ENCODE results near the gene KCNIP4. TPM values are rescaled to one million over a fixed set of nuclear protein-coding genes. Genes with fewer than 3 reads are reported as not detected.

KCNIP4 gene
- polyA plus RNA-seq, 3 donors = 0.09 to 0.25 TPM; not detected in 1

DNA sequence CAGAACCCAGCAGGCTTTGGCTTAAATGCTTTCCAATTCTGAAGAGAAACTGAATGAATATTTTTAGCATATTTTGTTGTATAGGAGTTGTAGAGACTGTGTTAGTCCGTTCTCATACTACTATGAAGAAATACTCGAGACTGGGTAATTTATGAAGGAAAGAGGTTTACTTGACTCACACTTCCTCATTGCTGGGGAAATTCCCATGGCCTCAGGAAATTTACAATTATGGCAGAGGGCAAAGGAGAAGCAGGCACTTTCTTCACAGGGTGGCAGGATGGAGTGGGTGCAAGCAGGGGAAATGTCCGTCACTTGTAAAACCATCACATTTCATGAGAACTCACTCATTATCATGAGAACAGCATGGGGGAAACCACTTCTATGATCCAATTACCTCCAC lies 956.6 kb downstream of the KCNIP4 start:
- H3K27me3 Mint-ChIP-seq (ENCODE audit: low read depth in 3 of 3) = no peaks in the 10 kb centered on the region
- intact Hi-C loops (cut with micrococcal nuclease) = no loop called here

DNA sequence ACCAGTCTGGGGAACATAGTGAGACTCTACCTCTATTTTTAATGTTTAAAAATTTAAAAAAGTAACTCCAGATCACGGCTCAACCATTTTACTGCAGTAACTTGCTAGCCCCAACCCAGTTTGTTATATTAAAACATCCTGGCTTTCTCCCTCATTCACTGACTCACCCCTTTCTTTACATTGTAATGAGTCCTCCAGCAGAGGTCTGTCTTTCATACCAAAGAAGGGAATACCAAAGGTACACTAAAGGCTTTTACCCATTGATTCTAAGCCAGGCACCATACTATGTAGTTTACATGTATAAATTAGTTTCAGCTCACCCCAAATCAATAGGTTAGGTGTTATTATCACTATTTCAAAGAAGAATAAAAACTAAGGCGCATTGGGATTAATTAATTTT lies 961.4 kb downstream of the KCNIP4 start:
- TF ChIP-seq, protein P1, sequence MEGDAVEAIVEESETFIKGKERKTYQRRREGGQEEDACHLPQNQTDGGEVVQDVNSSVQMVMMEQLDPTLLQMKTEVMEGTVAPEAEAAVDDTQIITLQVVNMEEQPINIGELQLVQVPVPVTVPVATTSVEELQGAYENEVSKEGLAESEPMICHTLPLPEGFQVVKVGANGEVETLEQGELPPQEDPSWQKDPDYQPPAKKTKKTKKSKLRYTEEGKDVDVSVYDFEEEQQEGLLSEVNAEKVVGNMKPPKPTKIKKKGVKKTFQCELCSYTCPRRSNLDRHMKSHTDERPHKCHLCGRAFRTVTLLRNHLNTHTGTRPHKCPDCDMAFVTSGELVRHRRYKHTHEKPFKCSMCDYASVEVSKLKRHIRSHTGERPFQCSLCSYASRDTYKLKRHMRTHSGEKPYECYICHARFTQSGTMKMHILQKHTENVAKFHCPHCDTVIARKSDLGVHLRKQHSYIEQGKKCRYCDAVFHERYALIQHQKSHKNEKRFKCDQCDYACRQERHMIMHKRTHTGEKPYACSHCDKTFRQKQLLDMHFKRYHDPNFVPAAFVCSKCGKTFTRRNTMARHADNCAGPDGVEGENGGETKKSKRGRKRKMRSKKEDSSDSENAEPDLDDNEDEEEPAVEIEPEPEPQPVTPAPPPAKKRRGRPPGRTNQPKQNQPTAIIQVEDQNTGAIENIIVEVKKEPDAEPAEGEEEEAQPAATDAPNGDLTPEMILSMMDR (IDR thresholded peaks at IDR 0.05) = no peak
- no peaks in the 10 kb centered on the region for H3K36me3 Mint-ChIP-seq
- H3K79me2 ChIP-seq (ENCODE audit: insufficient read depth, low read length) = no peaks in the 10 kb centered on the region
- H3K4me1 Mint-ChIP-seq = no peaks in the 10 kb centered on the region
- H3K27ac Mint-ChIP-seq = no peak overlapping the region
- H3K4me2 ChIP-seq (replicated peaks; ENCODE audit: extremely low read depth, low read length, poor library complexity, severe bottlenecking) = no peak overlapping the region
- H3K9me3 ChIP-seq (replicated peaks in 1 of 2; ENCODE audit: control insufficient read depth in 1 of 2, insufficient read depth in 1 of 2, low read length in 2 of 2) = peaks cover 6 to 9% of the 10 kb centered on the region in 2 donors
- H3K27me3 Mint-ChIP-seq (ENCODE audit: low read depth in 3 of 3) = peaks cover 0 to 4% (median 3%) of the 10 kb centered on the region in 3 donors
- no peaks in the 10 kb centered on the region for H3K27me3 ChIP-seq (ENCODE audit: control insufficient read depth in 2 of 2, insufficient read depth in 2 of 2, low read length in 2 of 2)
- WGBS (ENCODE audit: insufficient coverage) = no CpG with 5 or more reads among the region's 2 CpGs
- H3K9me3 Mint-ChIP-seq = peaks cover 2 to 14% (median 8%) of the 10 kb centered on the region in 7 donors
- H3K4me3 Mint-ChIP-seq = no peak overlapping the region
- no peaks in the 10 kb centered on the region for H3K4me1 ChIP-seq (ENCODE audit: control insufficient read depth in 1 of 2, insufficient read depth in 2 of 2, low read length in 2 of 2)
- no peak overlapping the region for H3K27ac ChIP-seq (ENCODE audit: low read depth in 1 of 2, low read length in 2 of 2)
- H3K36me3 ChIP-seq (replicated peaks in 1 of 2; ENCODE audit: control insufficient read depth in 1 of 2, insufficient read depth in 2 of 2, low read length in 2 of 2) = no peaks in the 10 kb centered on the region
- intact Hi-C loops (cut with micrococcal nuclease) = no loop called here
- H2AFZ ChIP-seq (ENCODE audit: insufficient read depth, low read depth, low read length, poor library complexity, severe bottlenecking) = no peak overlapping the region
- H4K20me1 ChIP-seq (ENCODE audit: insufficient read depth, low read length) = no peaks in the 10 kb centered on the region
- no peak overlapping the region for H3K4me3 ChIP-seq (replicated peaks in 1 of 3; ENCODE audit: low read depth in 2 of 3, low read length in 3 of 3)
- no peak overlapping the region for H3K9ac ChIP-seq (ENCODE audit: insufficient read depth, low read length, poor library complexity, severe bottlenecking)
- DNase-seq = no peak

More for the DNA sequence above, 956.6 kb downstream of the KCNIP4 start:
- no peak overlapping the region for H3K27ac ChIP-seq (ENCODE audit: low read depth in 1 of 2, low read length in 2 of 2)
- H3K27me3 ChIP-seq (ENCODE audit: control insufficient read depth in 2 of 2, insufficient read depth in 2 of 2, low read length in 2 of 2) = no peaks in the 10 kb centered on the region
- H3K4me1 ChIP-seq (ENCODE audit: control insufficient read depth in 1 of 2, insufficient read depth in 2 of 2, low read length in 2 of 2) = no peaks in the 10 kb centered on the region
- H3K4me2 ChIP-seq (replicated peaks; ENCODE audit: extremely low read depth, low read length, poor library complexity, severe bottlenecking) = no peak overlapping the region
- H3K9me3 ChIP-seq (replicated peaks in 1 of 2; ENCODE audit: control insufficient read depth in 1 of 2, insufficient read depth in 1 of 2, low read length in 2 of 2) = peaks cover 6 to 10% of the 10 kb centered on the region in 2 donors
- Mint-ChIP-seq H3K4me3 (no peak overlapping the region), H3K27ac (no peak overlapping the region), H3K4me1 (no peaks in the 10 kb centered on the region), H3K9me3 (peaks cover 0 to 11% (median 4%) of the 10 kb centered on the region in 7 donors), H3K36me3 (no peaks in the 10 kb centered on the region)
- TF ChIP-seq, protein P1 (IDR thresholded peaks at IDR 0.05) = no peak
- no peaks in the 10 kb centered on the region for H3K36me3 ChIP-seq (replicated peaks in 1 of 2; ENCODE audit: control insufficient read depth in 1 of 2, insufficient read depth in 2 of 2, low read length in 2 of 2)
- H2AFZ ChIP-seq (ENCODE audit: insufficient read depth, low read depth, low read length, poor library complexity, severe bottlenecking) = no peak overlapping the region
- WGBS (ENCODE audit: insufficient coverage) = no CpG with 5 or more reads among the region's 3 CpGs
- DNase-seq = no peak
- no peak overlapping the region for H3K9ac ChIP-seq (ENCODE audit: insufficient read depth, low read length, poor library complexity, severe bottlenecking)
- H3K79me2 ChIP-seq (ENCODE audit: insufficient read depth, low read length) = no peaks in the 10 kb centered on the region
- no peaks in the 10 kb centered on the region for H4K20me1 ChIP-seq (ENCODE audit: insufficient read depth, low read length)
- H3K4me3 ChIP-seq (replicated peaks in 1 of 3; ENCODE audit: low read depth in 2 of 3, low read length in 3 of 3) = no peak overlapping the region

Measured in CD14-positive monocyte (primary cell).